Ovary (tissue), 9 donors: ENCODE data around the gene PSME4. TPM values are rescaled to one million over a fixed set of nuclear protein-coding genes. Genes with fewer than 3 reads are reported as not detected.
"Not testable (repeated sequence)": the region's sequence is repeated elsewhere in the genome, so short reads cannot be mapped to it uniquely, and the experiment has no call there.

Experiments used
- DNase-seq, 5 donors: peaks; one replicate each; pipeline ENCODE4 v3.0.0-alpha.2; 2019 to 2020
- H3K27ac ChIP-seq, 2 donors: fragments of 200-600 bp; one replicate each; pipeline versions ENCODE4 v1.5.1 to v1.8.0; 2019 to 2022
- H3K27me3 ChIP-seq: fragments of 200-600 bp; one replicate; pipeline ENCODE4 v1.8.0; 2022
- H3K36me3 ChIP-seq: fragments of 200-600 bp; sonication (generic); one replicate; pipeline ENCODE4 v1.5.1; 2019
- H3K4me1 ChIP-seq: one replicate; pipeline ENCODE4 v1.8.1; 2013; ENCODE audit warnings: mild to moderate bottlenecking, moderate library complexity; ENCODE audit not compliant: insufficient read depth
- H3K4me3 ChIP-seq: fragments of 200-600 bp; sonication (generic); one replicate; pipeline ENCODE4 v1.5.1; 2017
- H3K9me3 ChIP-seq, 2 donors: fragments of 200-600 bp in 1 of 2; sonication (generic) in 1 of 2; one replicate each; pipeline versions ENCODE4 v1.5.1 to v1.8.1; 2013 to 2019; ENCODE audit warnings: mild to moderate bottlenecking in 1 of 2, moderate library complexity in 1 of 2
- CTCF ChIP-seq, 3 donors: fragments of 450-650 bp in 2 of 3; fragments of 200-600 bp in 1 of 3; IDR thresholded peaks; one replicate each; pipeline versions ENCODE4 v1.5.1 to v1.8.0; 2016 to 2022; ENCODE audit warnings: antibody characterized with exemption in 3 of 3, mild to moderate bottlenecking in 1 of 3
- EP300 ChIP-seq: sonication (generic); formaldehyde crosslinking; IDR thresholded peaks from one replicate; pipeline ENCODE4 v1.6.1; 2017; ENCODE audit warnings: antibody characterized with exemption
- POLR2A ChIP-seq: fragments of 450-650 bp; IDR thresholded peaks from one replicate; pipeline ENCODE4 v1.6.1; 2017; ENCODE audit warnings: antibody characterized with exemption, mild to moderate bottlenecking, moderate library complexity
- WGBS, 3 donors: extraction: QIAGEN DNeasy Blood & Tissue Kit in 1 of 3; methylation state at CpG; one replicate each; pipeline versions ENCODE4 v1.1.5 to v1.1.7; 2013 to 2017; 5-methylcytosine and 5-hydroxymethylcytosine counted together
- intact Hi-C, 4 donors: fragments of 100-400 bp; cut with DNase I; formaldehyde crosslinking; loops; one replicate each; pipeline versions ENCODE4 v1.11.0 to v1.15.1; 2022 to 2023
- polyA plus RNA-seq, 2 donors: library from polyadenylated mRNA; stranded (reverse); fragments of 200-250 nt in 1 of 2; fragments of 350-450 nt in 1 of 2; fragmentation: Illumina TruSeq in 1 of 2; extraction: RNeasy Lipid Tissue Mini Kit (QIAGEN cat#74804) in 1 of 2; gene quantifications; one replicate each; pipeline ENCODE4 v1.2.3, GENCODE V29; 2013 to 2014
- total RNA-seq, 7 donors: library from RNA; depleted of rRNA in 2 of 7; stranded (reverse); fragments of >200 nt in 2 of 7; fragmentation: NEBNext Ultra II Directional in 3 of 7; extraction: Animal tissue kit (Norgen Biotek cat#: 25700) in 3 of 7; gene quantifications; one replicate each; pipeline versions ENCODE4 v1.1.0 to v1.2.4, GENCODE V29; 2016 to 2023
- donor health status: DM: no; HTN: no; CAD: no; lungs with moderate emphysema.
- donor health status: DM: no; HTN: no; CAD: no.
- donor health status: Bipolar disorder and iron deficiency.
- donor health status: DM: yes; HTN: yes; CAD: no.
- donor health status: DM: no; HTN: no; CAD: no.
- donor health status: DM: yes; HTN: yes; CAD: no.

Gene PSME4
- total and polyA plus RNA-seq, 9 donors, result 12.8 to 52.1 (median 32.3) TPM

GRCh38 chr2:53843595-53843994 is 127.2 kb downstream of the PSME4 start:
- Histone ChIP-seq H3K4me1 (no peaks in the 10 kb centered on the region), H3K27ac (no peak overlapping the region), H3K4me3 (no peak overlapping the region), H3K9me3 (no peaks in the 10 kb centered on the region), H3K27me3 (no peaks in the 10 kb centered on the region), H3K36me3 (no peaks in the 10 kb centered on the region)
- intact Hi-C loops, result no loop called here
- WGBS, 3 donors, result 75 to 91% (median 88%) methylated on average over 2 of the region's 2 CpGs
- TF ChIP-seq CTCF (IDR thresholded peaks at IDR 0.05) (no peak), EP300 (no peak), POLR2A (no peak)
- no peak for DNase-seq

DNA sequence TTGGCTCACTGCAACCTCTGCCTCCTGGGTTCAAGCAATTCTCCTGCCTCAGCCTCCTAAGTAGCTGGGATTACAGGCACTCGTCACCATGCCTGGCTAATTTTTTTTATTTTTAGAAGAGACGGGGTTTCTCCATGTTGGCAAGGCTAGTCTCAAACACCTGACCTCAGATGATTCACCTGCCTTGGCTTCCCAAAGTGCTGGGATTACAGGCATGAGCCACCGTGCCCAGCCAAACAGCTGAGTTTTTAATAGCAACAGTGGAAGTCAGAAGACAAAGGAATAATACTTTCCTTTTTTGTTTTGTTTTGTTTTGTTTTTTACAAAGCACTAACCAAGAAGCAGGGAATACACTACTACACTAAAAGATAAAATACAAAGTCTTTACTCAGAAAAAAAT is 127.9 kb downstream of the PSME4 start:
- H3K4me1 ChIP-seq, result no peaks in the 10 kb centered on the region
- no peak overlapping the region for H3K4me3 ChIP-seq
- no peaks in the 10 kb centered on the region for H3K9me3 ChIP-seq
- DNase-seq, result no peak
- 38 to 50% (median 39%) methylated on average over 3 of the region's 3 CpGs for WGBS, 3 donors
- no peaks in the 10 kb centered on the region for H3K36me3 ChIP-seq
- no peak for TF ChIP-seq EP300
- TF ChIP-seq CTCF (IDR thresholded peaks at IDR 0.05), result no peak
- no peak for TF ChIP-seq POLR2A
- intact Hi-C loops, result no loop called here
- no peak overlapping the region for H3K27ac ChIP-seq
- H3K27me3 ChIP-seq, result no peaks in the 10 kb centered on the region

DNA sequence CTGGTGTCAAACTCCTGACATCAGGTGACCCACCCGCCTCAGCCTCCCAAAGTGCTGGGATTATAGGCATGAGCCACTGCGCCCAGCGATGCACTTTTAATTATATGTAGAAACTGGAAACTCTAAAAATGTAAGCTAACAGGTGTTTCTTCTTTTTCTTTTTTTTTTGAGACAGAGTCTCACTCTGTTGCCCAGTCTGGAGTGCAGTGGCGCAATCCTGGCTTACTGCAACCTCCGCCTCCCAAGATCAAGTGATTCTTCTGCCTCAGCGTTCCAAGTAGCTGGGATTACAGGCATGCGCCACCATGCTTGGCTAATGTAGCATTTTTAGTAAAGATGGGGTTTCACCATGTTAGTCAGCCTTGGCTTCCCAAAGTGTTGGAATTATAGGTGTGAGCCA is 129.1 kb downstream of the PSME4 start:
- H3K27me3 ChIP-seq, H3K4me3 ChIP-seq, H3K27ac ChIP-seq, intact Hi-C loops, DNase-seq, H3K36me3 ChIP-seq, H3K9me3 ChIP-seq, H3K4me1 ChIP-seq: not testable (repeated sequence)
- 88 to 98% (median 94%) methylated on average over 7 of the region's 7 CpGs for WGBS, 3 donors

DNA sequence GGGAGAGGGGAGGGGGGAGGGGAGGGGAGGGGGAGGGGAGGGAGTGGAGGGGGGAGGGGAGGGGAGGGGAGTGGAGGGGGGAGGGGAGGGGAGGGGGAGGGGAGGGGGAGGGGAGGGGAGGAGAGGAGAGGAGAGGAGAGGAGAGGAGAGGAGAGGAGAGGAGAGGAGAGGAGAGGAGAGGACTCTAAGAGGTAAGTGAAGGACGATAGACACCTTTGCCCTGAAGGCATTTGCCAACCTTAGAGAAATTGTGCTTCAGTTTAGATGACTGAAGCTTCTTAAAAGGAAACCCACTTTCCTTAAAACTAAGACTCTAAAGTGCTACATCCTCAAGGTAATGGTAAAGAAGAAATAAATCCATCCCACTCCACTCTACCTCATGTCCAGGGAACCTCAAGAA is 130.2 kb downstream of the PSME4 start:
- Histone ChIP-seq H3K9me3 (no peaks in the 10 kb centered on the region), H3K36me3 (no peaks in the 10 kb centered on the region), H3K4me3 (no peak overlapping the region), H3K27me3 (no peaks in the 10 kb centered on the region), H3K4me1 (no peaks in the 10 kb centered on the region), H3K27ac (no peak overlapping the region)
- TF ChIP-seq CTCF (IDR thresholded peaks at IDR 0.05) (no peak), EP300 (no peak), POLR2A (no peak)
- 67 to 77% (median 73%) methylated on average over 1 of the region's 1 CpG for WGBS, 3 donors
- no peak for DNase-seq
- intact Hi-C loops, result no loop called here

- H3K27ac ChIP-seq, DNase-seq, intact Hi-C loops, H3K4me1 ChIP-seq, H3K4me3 ChIP-seq, H3K36me3 ChIP-seq, H3K9me3 ChIP-seq, H3K27me3 ChIP-seq: not testable (repeated sequence)
- WGBS, 3 donors, result 95 to 96% (median 95%) methylated on average over 4 of the region's 4 CpGs
Measured at GRCh38 chr2:53829980-53830290, 140.9 kb downstream of the PSME4 start.
